Trophoblast cell (in vitro differentiated cells and primary cell): Measurements from ENCODE around the gene CLPTM1L. TPM values are rescaled to one million over a fixed set of nuclear protein-coding genes. Genes with fewer than 3 reads are reported as not detected.

Experiments
- DNase-seq, 2 donors: peaks; one replicate each; pipeline ENCODE4 v3.0.0-alpha.2; 2016
- H2AFZ ChIP-seq: 2 replicates; pipeline ENCODE4 v1.6.1; 2013; ENCODE audit warnings: low read length, moderate library complexity, mild to moderate bottlenecking; ENCODE audit not compliant: insufficient read depth, poor library complexity
- H2AK5ac ChIP-seq: 2 replicates; pipeline ENCODE4 v1.6.1; 2013; ENCODE audit warnings: mild to moderate bottlenecking, low read length
- H2BK120ac ChIP-seq: 2 replicates; pipeline ENCODE4 v1.6.1; 2013; ENCODE audit warnings: low read length, mild to moderate bottlenecking, moderate library complexity; ENCODE audit not compliant: insufficient read depth, poor library complexity
- H2BK12ac ChIP-seq: 2 replicates; pipeline ENCODE4 v1.6.1; 2013; ENCODE audit warnings: mild to moderate bottlenecking, low read length, moderate library complexity
- H2BK5ac ChIP-seq: 2 replicates; pipeline ENCODE4 v1.6.1; 2013; ENCODE audit warnings: low read length, low read depth, moderate library complexity, mild to moderate bottlenecking; ENCODE audit not compliant: poor library complexity
- H3K14ac ChIP-seq: 2 replicates; pipeline ENCODE4 v1.6.1; 2013; ENCODE audit warnings: mild to moderate bottlenecking, low read length
- H3K18ac ChIP-seq: 2 replicates; pipeline ENCODE4 v1.6.1; 2013; ENCODE audit warnings: mild to moderate bottlenecking, low read length
- H3K23ac ChIP-seq: 2 replicates; pipeline ENCODE4 v1.6.1; 2013; ENCODE audit warnings: low read length
- H3K27ac ChIP-seq: 2 replicates; pipeline ENCODE4 v1.5.1; 2013; ENCODE audit warnings: low read depth, mild to moderate bottlenecking, inconsistent platforms, low read length, moderate library complexity
- H3K27me3 ChIP-seq: 2 replicates; pipeline ENCODE4 v1.6.1; 2013; ENCODE audit warnings: inconsistent platforms, mild to moderate bottlenecking, low read length, moderate library complexity; ENCODE audit not compliant: insufficient read depth
- H3K36me3 ChIP-seq, 2 experiments: 1 replicate in 1 of 2; 2 replicates in 1 of 2; pipeline ENCODE4 v1.6.1; 2013; ENCODE audit warnings: low read length in 2 of 2, mild to moderate bottlenecking in 2 of 2, moderate library complexity in 1 of 2; ENCODE audit not compliant: insufficient read depth in 2 of 2, control insufficient read depth in 1 of 2
- H3K4ac ChIP-seq: 2 replicates; pipeline ENCODE4 v1.6.1; 2013; ENCODE audit warnings: low read depth, mild to moderate bottlenecking, low read length, moderate library complexity
- H3K4me1 ChIP-seq, 2 experiments: 1 replicate in 1 of 2; 2 replicates in 1 of 2; pipeline ENCODE4 v1.6.1; 2013; ENCODE audit warnings: low read length in 2 of 2, mild to moderate bottlenecking in 2 of 2, moderate library complexity in 1 of 2; ENCODE audit not compliant: insufficient read depth in 2 of 2, control insufficient read depth in 1 of 2
- H3K4me2 ChIP-seq: 2 replicates; pipeline ENCODE4 v1.6.1; 2013; ENCODE audit warnings: inconsistent platforms, mild to moderate bottlenecking, low read length, moderate library complexity
- H3K4me3 ChIP-seq: 2 replicates; pipeline ENCODE4 v1.5.1; 2013; ENCODE audit warnings: mild to moderate bottlenecking, low read depth, low read length, inconsistent platforms
- H3K79me1 ChIP-seq: one replicate; pipeline ENCODE4 v1.6.1; 2013; ENCODE audit warnings: low read length
- H3K79me2 ChIP-seq: 2 replicates; pipeline ENCODE4 v1.6.1; 2013; ENCODE audit warnings: low read length, mild to moderate bottlenecking; ENCODE audit not compliant: control insufficient read depth, insufficient read depth, poor library complexity
- H3K9ac ChIP-seq: 2 replicates; pipeline ENCODE4 v1.6.1; 2013; ENCODE audit warnings: mild to moderate bottlenecking, low read length
- H3K9me3 ChIP-seq: 2 replicates; pipeline ENCODE4 v1.6.1; 2013; ENCODE audit warnings: low read depth, mild to moderate bottlenecking, control low read depth, inconsistent platforms, low read length; ENCODE audit not compliant: insufficient read depth
- H4K12ac ChIP-seq: 2 replicates; pipeline ENCODE4 v1.6.1; 2013; ENCODE audit warnings: low read depth, mild to moderate bottlenecking, low read length, moderate library complexity
- H4K8ac ChIP-seq: 2 replicates; pipeline ENCODE4 v1.6.1; 2013; ENCODE audit warnings: low read depth, mild to moderate bottlenecking, low read length, moderate library complexity
- H4K91ac ChIP-seq: one replicate; pipeline ENCODE4 v1.6.1; 2013; ENCODE audit warnings: low read depth, mild to moderate bottlenecking, low read length, moderate library complexity
- WGBS: extraction: QIAGEN DNeasy Blood & Tissue Kit; methylation state at CpG from one replicate; pipeline ENCODE4 v1.1.7; 2013; ENCODE audit warnings: missing lambda C conversion rate; ENCODE audit not compliant: insufficient read length, insufficient coverage; ENCODE audit errors: extremely low coverage; 5-methylcytosine and 5-hydroxymethylcytosine counted together
- polyA plus RNA-seq: library from polyadenylated mRNA; stranded (reverse); fragments of 200-250 nt; gene quantifications from 2 replicates; pipeline ENCODE4 v1.2.3, GENCODE V29; 2013

Gene CLPTM1L
- 84.8 and 91.2 TPM in 2 replicates for polyA plus RNA-seq

DNA sequence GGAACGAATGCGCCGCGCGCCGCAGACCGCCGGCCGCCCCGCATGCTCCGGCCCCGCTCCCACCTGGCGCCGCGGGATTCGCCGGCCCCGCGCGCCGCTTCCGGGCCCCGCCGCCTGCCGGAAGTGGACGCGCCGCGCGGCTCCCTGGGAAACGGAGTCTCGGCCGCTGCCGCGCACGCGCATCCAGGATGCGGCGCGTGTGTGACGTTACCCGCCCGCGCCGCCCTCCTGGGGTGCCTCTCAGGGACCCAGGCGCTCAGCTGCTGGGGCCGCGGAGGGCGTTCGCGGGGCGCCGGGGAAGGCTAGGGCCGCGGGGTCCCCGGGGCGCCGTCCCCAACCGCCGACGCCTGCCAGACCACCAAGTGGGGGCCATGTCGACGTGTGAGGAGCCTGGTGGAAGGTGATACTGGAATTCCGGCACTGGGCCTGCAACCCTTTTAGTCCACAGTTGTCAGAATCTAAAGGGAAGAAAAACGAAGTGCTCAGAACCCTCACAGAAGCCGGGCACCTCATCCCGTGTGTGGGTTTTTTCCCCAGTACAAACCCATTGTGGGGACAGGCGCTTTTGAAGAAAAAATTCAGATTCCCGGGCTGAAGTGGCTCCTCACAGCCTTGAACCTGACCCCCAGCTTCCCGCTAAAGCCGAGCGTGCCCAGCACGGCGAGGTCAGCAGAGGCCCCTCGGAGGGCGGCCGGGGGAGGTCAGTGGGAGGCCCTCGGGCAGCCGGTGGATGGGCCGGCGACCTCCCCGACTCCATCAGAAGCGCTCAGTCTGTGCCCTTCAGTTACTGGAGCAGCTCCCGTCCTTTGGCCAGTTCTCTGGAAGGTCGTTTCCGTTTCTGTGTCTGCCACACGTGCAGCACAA, at the start of gene CLPTM1L:
CLPTM1L (minus strand) TSS at position 125 of the 864 bp plus-strand sequence. CDS start 258 bp downstream, outside the sequence.
- Histone ChIP-seq H3K36me3 (peaks cover 26 to 29% of the 10 kb centered on the region in 2 experiments), H3K14ac (peak within 1 kb of the TSS; percentile 96), H4K12ac (peak within 1 kb of the TSS; percentile 93), H4K8ac (peak within 1 kb of the TSS; percentile 99), H2AK5ac (peak within 1 kb of the TSS; percentile 64), H3K4me3 (peak within 1 kb of the TSS; percentile 99), H3K9me3 (peaks cover 3% of the 10 kb centered on the region), H2BK12ac (no peak within 1 kb of the TSS), H3K4ac (peak within 1 kb of the TSS; percentile 96), H3K27ac (no peak within 1 kb of the TSS), H3K23ac (no peak within 1 kb of the TSS), H3K9ac (peak within 1 kb of the TSS; percentile 97), H3K79me1 (peaks cover 5% of the 10 kb centered on the region), H2BK5ac (peak within 1 kb of the TSS; percentile 83), H3K18ac (peak within 1 kb of the TSS; percentile 95), H3K4me2 (peak within 1 kb of the TSS; percentile 80), H3K4me1 (peaks cover 8 to 9% of the 10 kb centered on the region in 2 experiments), H3K27me3 (no peaks in the 10 kb centered on the region), H2AFZ (peak within 1 kb of the TSS; percentile 98), H4K91ac (peak within 1 kb of the TSS; percentile 91), H3K79me2 (peaks cover 6% of the 10 kb centered on the region), H2BK120ac (peak within 1 kb of the TSS; percentile 83)
- peak; percentile 86 to 94 for DNase-seq
- no CpG with 5 or more reads among the region's 87 CpGs for WGBS

- H3K27ac ChIP-seq: no peak overlapping the region
- no peaks in the 10 kb centered on the region for H3K36me3 ChIP-seq
- H2AK5ac ChIP-seq: no peak overlapping the region
- no peaks in the 10 kb centered on the region for H3K79me2 ChIP-seq
- no peaks in the 10 kb centered on the region for H3K79me1 ChIP-seq
- no peak overlapping the region for H3K4me2 ChIP-seq
- no peak overlapping the region for H2BK120ac ChIP-seq
- H3K4me1 ChIP-seq: no peaks in the 10 kb centered on the region
- no peak overlapping the region for H3K4me3 ChIP-seq
- no peak overlapping the region for H3K14ac ChIP-seq
- no peak overlapping the region for H2BK5ac ChIP-seq
- no peak overlapping the region for H2BK12ac ChIP-seq
- H4K8ac ChIP-seq: no peak overlapping the region
- H2AFZ ChIP-seq: no peak overlapping the region
- no CpG with 5 or more reads among the region's 36 CpGs for WGBS
- H3K27me3 ChIP-seq: no peaks in the 10 kb centered on the region
- no peak overlapping the region for H4K12ac ChIP-seq
- H3K4ac ChIP-seq: no peak overlapping the region
- no peak overlapping the region for H3K9ac ChIP-seq
- DNase-seq: no peak
- no peak overlapping the region for H3K18ac ChIP-seq
- no peak overlapping the region for H3K23ac ChIP-seq
- H3K9me3 ChIP-seq: no peaks in the 10 kb centered on the region
- no peak overlapping the region for H4K91ac ChIP-seq
These were observed 48.9 kb upstream of the CLPTM1L start for GRCh38 chr5:1393571-1394501.

- DNase-seq: no peak
- H3K27ac ChIP-seq: no peak overlapping the region
- H3K9ac ChIP-seq: no peak overlapping the region
- H3K36me3 ChIP-seq: no peaks in the 10 kb centered on the region
- no peak overlapping the region for H2BK120ac ChIP-seq
- H4K12ac ChIP-seq: no peak overlapping the region
- H2AK5ac ChIP-seq: no peak overlapping the region
- no peaks in the 10 kb centered on the region for H3K4me1 ChIP-seq
- H3K79me1 ChIP-seq: no peaks in the 10 kb centered on the region
- H3K4me3 ChIP-seq: peak overlapping the region; percentile 12
- H3K18ac ChIP-seq: no peak overlapping the region
- WGBS: no CpG with 5 or more reads among the region's 22 CpGs
- H3K79me2 ChIP-seq: no peaks in the 10 kb centered on the region
- H4K91ac ChIP-seq: no peak overlapping the region
- no peak overlapping the region for H3K14ac ChIP-seq
- H2BK5ac ChIP-seq: no peak overlapping the region
- H3K4me2 ChIP-seq: no peak overlapping the region
- H4K8ac ChIP-seq: no peak overlapping the region
- no peak overlapping the region for H3K4ac ChIP-seq
- H3K27me3 ChIP-seq: no peaks in the 10 kb centered on the region
- H2AFZ ChIP-seq: no peak overlapping the region
- no peak overlapping the region for H3K23ac ChIP-seq
- H3K9me3 ChIP-seq: peaks cover 2% of the 10 kb centered on the region
- no peak overlapping the region for H2BK12ac ChIP-seq
These were observed 48.1 kb upstream of the CLPTM1L start for GRCh38 chr5:1392801-1393565.

DNA sequence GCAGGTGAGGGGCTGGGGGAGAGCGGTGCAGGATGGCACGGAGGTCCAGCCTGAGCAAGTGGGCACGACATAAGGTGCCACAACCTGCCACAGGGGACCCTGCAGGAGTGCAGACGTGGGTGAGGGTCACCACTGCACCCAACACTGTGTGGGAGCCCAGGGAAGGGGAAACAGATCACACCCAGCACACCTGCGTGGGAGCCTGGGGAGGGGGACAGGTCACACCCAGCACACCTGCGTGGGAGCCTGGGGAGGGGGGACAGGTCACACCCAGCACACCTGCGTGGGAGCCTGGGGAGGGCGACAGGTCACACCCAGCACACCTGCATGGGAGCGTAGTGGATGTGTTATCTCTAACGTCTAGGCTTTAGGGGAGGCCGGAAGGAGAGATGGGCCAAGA, 47.4 kb upstream of the CLPTM1L start:
- WGBS: no CpG with 5 or more reads among the region's 11 CpGs
- no peak overlapping the region for H3K4ac ChIP-seq
- no peak overlapping the region for H3K4me3 ChIP-seq
- H3K27me3 ChIP-seq: peaks cover 2% of the 10 kb centered on the region
- H2BK12ac ChIP-seq: no peak overlapping the region
- H2AK5ac ChIP-seq: no peak overlapping the region
- no peak overlapping the region for H4K91ac ChIP-seq
- H3K27ac ChIP-seq: no peak overlapping the region
- DNase-seq: no peak
- H3K4me2 ChIP-seq: no peak overlapping the region
- no peaks in the 10 kb centered on the region for H3K36me3 ChIP-seq
- no peak overlapping the region for H3K14ac ChIP-seq
- H3K79me1 ChIP-seq: no peaks in the 10 kb centered on the region
- no peak overlapping the region for H2BK5ac ChIP-seq
- H2BK120ac ChIP-seq: no peak overlapping the region
- no peak overlapping the region for H4K12ac ChIP-seq
- H3K4me1 ChIP-seq: no peaks in the 10 kb centered on the region
- H3K23ac ChIP-seq: no peak overlapping the region
- H3K9me3 ChIP-seq: peaks cover 2% of the 10 kb centered on the region
- H3K18ac ChIP-seq: no peak overlapping the region
- H3K9ac ChIP-seq: no peak overlapping the region
- no peak overlapping the region for H2AFZ ChIP-seq
- H3K79me2 ChIP-seq: no peaks in the 10 kb centered on the region
- H4K8ac ChIP-seq: no peak overlapping the region
